ENCODE measurements around the gene RBM8A. TPM values are rescaled to one million over a fixed set of nuclear protein-coding genes. Genes with fewer than 3 reads are reported as not detected.

Gene RBM8A
- total and polyA plus RNA-seq, 9 of the 15 experiments (the other 6 are each of a cell fraction or from before 2014, with no cell fraction given) = 215 to 1,035 (median 291) TPM

GRCh38 chr1:145898756-145899155, 28.5 kb downstream of the RBM8A start:
- Histone ChIP-seq H3K36me3 (ENCODE audit: control insufficient read depth, insufficient read depth, low read length) (no peaks in the 10 kb centered on the region), H3K27ac (ENCODE audit: extremely low read depth, low read depth, low read length) (no peak overlapping the region), H3K9me1 (ENCODE audit: control insufficient read depth, insufficient read depth, low read length) (no peaks in the 10 kb centered on the region), H3K4me2 (ENCODE audit: insufficient read depth, low read length) (no peak overlapping the region), H3K9ac (ENCODE audit: insufficient read depth in 1 of 2, low read depth in 2 of 2, low read length in 2 of 2) (peak overlapping the region in 1 of 2 experiments; percentile 11; a peak in 1 of 4 replicates), H3K9me3 (replicated peaks; ENCODE audit: control insufficient read depth, insufficient read depth, low read depth, low read length) (no peaks in the 10 kb centered on the region), H2AFZ (ENCODE audit: low read depth, low read length) (0 out of 2 replicates have a peak overlapping the region, but pooled peaks have one; percentile 11), H3K79me2 (ENCODE audit: control insufficient read depth, insufficient read depth, low read length) (no peaks in the 10 kb centered on the region), H3K4me3 (no peak overlapping the region), H3K4me1 (replicated peaks in 1 of 2; ENCODE audit: control insufficient read depth in 2 of 2, insufficient read depth in 2 of 2, low read length in 2 of 2) (peaks cover 3 to 12% of the 10 kb centered on the region in 2 experiments; a peak in 4 of 5 replicates), H3K27me3 (ENCODE audit: control insufficient read depth in 2 of 2, insufficient read depth in 2 of 2, low read length in 2 of 2) (no peaks in the 10 kb centered on the region), H4K20me1 (replicated peaks; ENCODE audit: control insufficient read depth, insufficient read depth, low read length) (no peaks in the 10 kb centered on the region)
- no TSS peak for BruUV-seq (replicated peaks)
- ATAC-seq (no peak), DNase-seq (ENCODE audit: extremely low read depth in 1 of 4, low spot score in 3 of 4) (no peak), FAIRE-seq (no peak)
- POLR2A ChIA-PET = interaction anchor here (0.6 to 1.3 kb wide), 5 partner anchors 8 to 48 kb away, joined by 3 to 7 read pairs (median 3); partner anchors contain the start of gene RBM8A
- CTCF ChIA-PET (ENCODE audit: low intra/inter-chr PET ratio) = no interaction called here
- in situ Hi-C loops (cut with MboI) (no loop called here), intact Hi-C loops (cut with micrococcal nuclease) (no loop called here)
- TF ChIP-seq ZEB2 (IDR thresholded peaks at IDR 0.05) = no peak
- peak; percentile 97 for TF ChIP-seq C11orf30 (IDR thresholded peaks at IDR 0.05; ENCODE audit: low read depth)
- peak; percentile 98 for TF ChIP-seq ZNF316 (IDR thresholded peaks at IDR 0.05)
- peak; percentile 98 for TF ChIP-seq MAFK (IDR thresholded peaks at IDR 0.05; ENCODE audit: low read length)
- TF ChIP-seq MAFG (tag; conservative IDR thresholded peaks at IDR 0.05) = peak; percentile 96
- peak; percentile 99 for TF ChIP-seq MAFF (IDR thresholded peaks at IDR 0.05; ENCODE audit: low read length)
- TF ChIP-seq CBFA2T3 (IDR thresholded peaks at IDR 0.05) = no peak
- WGBS (ENCODE audit: insufficient coverage, low coverage, missing lambda C conversion rate) = 88% methylated on average over 5 of the region's 5 CpGs

- intact Hi-C loops (cut with micrococcal nuclease) = no loop called here
Measured at GRCh38 chr1:145897969-145898368, 29.3 kb downstream of the RBM8A start.

More at GRCh38 chr1:145897969-145898368, 29.3 kb downstream of the RBM8A start:
- peak; percentile 19 for FAIRE-seq
- Histone ChIP-seq H3K4me2 (ENCODE audit: insufficient read depth, low read length) (no peak overlapping the region), H3K9me1 (ENCODE audit: control insufficient read depth, insufficient read depth, low read length) (no peaks in the 10 kb centered on the region), H3K79me2 (ENCODE audit: control insufficient read depth, insufficient read depth, low read length) (no peaks in the 10 kb centered on the region), H3K27ac (ENCODE audit: extremely low read depth, low read depth, low read length) (no peak overlapping the region), H3K9me3 (replicated peaks; ENCODE audit: control insufficient read depth, insufficient read depth, low read depth, low read length) (no peaks in the 10 kb centered on the region), H3K4me1 (replicated peaks in 1 of 2; ENCODE audit: control insufficient read depth in 2 of 2, insufficient read depth in 2 of 2, low read length in 2 of 2) (peaks cover 4 to 17% of the 10 kb centered on the region in 2 experiments; a peak in 4 of 5 replicates), H3K36me3 (ENCODE audit: control insufficient read depth, insufficient read depth, low read length) (no peaks in the 10 kb centered on the region), H4K20me1 (replicated peaks; ENCODE audit: control insufficient read depth, insufficient read depth, low read length) (no peaks in the 10 kb centered on the region), H3K9ac (ENCODE audit: insufficient read depth in 1 of 2, low read depth in 2 of 2, low read length in 2 of 2) (no peak overlapping the region), H3K4me3 (no peak overlapping the region), H3K27me3 (ENCODE audit: control insufficient read depth in 2 of 2, insufficient read depth in 2 of 2, low read length in 2 of 2) (no peaks in the 10 kb centered on the region), H2AFZ (ENCODE audit: low read depth, low read length) (no peak overlapping the region)
- no TSS peak for BruUV-seq (replicated peaks)
- no peak for ATAC-seq
- no peak for TF ChIP-seq CHD1 (IDR thresholded peaks at IDR 0.05; ENCODE audit: low read length)
- POLR2A ChIA-PET = interaction anchor here (1.1 to 1.3 kb wide), 2 partner anchors 9 to 30 kb away, joined by 3 to 4 read pairs; partner anchors contain the start of gene RBM8A
- WGBS (ENCODE audit: insufficient coverage, low coverage, missing lambda C conversion rate) = 73% methylated on average over 1 of the region's 1 CpG
- in situ Hi-C loops (cut with MboI) = no loop called here
- DNase-seq (ENCODE audit: extremely low read depth in 1 of 4, low spot score in 3 of 4) = no peak
- CTCF ChIA-PET (ENCODE audit: low intra/inter-chr PET ratio) = no interaction called here

Measured in K562 (cell line).